GM18526 (cell line): ENCODE data around the gene NEK8.

Experiments
- POLR2A ChIP-seq: IDR thresholded peaks from 3 replicates; pipeline ENCODE4 v1.6.1; 2011; ENCODE audit not compliant: insufficient read length; ENCODE audit errors: extremely low read depth

The NEK8 gene

DNA sequence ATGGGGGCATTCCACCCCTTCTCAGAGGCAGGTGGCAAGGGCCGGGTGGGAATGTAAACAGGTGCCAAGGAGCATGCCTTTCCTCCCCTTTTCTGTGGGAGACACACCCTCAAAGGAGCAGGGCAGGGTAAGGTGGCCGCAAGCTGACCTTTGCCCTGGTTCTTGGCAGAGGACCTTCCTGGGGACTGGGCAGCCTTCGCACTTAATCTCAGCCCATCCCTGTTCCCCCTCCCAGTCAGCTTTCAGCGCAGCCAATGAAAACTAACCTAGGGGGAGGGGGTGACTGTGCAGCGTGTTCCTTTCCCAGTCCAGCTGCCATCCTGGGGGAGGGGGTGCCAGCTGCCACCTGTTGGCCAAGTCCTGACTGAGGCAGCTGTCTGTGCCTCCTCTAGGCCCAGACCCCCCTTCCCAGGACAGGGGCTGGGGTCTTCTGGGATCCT lies 18.0 kb downstream of the NEK8 start:
- TF ChIP-seq POLR2A = peak; percentile 19

DNA sequence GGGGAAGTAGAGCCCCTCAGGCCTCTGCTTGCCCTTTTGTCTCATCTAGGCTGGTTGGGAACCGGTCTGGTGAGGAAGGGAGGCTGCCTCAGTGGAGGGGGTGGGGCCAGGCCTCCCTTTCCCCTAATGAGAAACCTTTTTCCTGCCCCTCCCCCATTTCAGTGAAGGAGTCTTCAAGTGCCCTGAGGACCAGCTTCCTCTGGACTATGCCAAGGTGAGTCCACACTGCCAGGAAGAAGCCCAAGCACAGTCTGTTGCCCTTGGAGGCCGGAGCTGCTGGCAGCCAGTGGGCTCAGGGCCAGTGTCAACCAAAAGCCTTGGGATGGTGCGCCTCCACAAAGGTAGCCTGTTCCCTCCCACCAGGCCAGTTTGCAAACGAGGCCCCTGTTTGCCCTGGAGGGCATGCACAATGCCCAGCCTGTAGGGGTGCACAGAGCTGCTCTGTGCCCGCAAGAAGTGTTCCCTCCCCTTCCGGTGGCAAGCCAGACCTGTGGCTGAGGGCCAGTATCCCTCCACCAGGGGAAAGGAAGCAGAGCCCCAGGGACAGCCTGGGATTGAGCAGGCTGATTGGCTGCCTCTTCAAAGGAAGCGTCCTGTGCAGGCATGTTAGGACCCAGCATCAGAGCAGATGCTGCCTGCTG lies 18.6 kb downstream of the NEK8 start:
- peak; percentile 3 for TF ChIP-seq POLR2A

DNA sequence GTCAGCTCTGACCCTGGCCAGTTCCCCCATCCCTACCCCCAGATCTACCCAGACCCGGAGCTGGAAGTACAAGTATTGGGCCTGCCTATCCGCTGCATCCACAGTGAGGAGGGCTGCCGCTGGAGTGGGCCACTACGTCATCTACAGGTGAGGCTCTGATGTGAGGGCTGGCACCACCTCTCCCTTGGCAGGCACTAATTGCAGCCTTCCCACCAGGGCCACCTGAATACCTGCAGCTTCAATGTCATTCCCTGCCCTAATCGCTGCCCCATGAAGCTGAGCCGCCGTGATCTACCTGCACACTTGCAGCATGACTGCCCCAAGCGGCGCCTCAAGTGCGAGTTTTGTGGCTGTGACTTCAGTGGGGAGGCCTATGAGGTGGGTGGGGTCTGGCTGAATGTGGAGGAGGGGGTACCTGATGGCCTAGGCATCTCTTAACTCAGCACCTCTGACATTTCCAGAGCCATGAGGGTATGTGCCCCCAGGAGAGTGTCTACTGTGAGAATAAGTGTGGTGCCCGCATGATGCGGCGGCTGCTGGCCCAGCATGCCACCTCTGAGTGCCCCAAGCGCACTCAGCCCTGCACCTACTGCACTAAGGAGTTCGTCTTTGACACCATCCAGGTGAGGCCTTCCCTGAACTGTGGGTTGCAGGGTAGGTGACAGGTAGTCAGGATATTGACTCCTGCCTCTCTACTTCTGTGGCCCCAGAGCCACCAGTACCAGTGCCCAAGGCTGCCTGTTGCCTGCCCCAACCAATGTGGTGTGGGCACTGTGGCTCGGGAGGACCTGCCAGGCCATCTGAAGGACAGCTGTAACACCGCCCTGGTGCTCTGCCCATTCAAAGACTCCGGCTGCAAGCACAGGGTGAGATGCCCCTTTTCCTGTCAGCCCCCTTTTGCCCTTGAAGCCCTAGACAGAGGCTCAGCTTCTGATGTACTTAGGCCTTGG lies 19.5 kb downstream of the NEK8 start:
- TF ChIP-seq POLR2A = no peak

GRCh38 chr17:28748852-28749515 lies 20.4 kb downstream of the NEK8 start:
- no peak for TF ChIP-seq POLR2A

GRCh38 chr17:28749516-28750177 lies 21.1 kb downstream of the NEK8 start:
- TF ChIP-seq POLR2A = no peak

DNA sequence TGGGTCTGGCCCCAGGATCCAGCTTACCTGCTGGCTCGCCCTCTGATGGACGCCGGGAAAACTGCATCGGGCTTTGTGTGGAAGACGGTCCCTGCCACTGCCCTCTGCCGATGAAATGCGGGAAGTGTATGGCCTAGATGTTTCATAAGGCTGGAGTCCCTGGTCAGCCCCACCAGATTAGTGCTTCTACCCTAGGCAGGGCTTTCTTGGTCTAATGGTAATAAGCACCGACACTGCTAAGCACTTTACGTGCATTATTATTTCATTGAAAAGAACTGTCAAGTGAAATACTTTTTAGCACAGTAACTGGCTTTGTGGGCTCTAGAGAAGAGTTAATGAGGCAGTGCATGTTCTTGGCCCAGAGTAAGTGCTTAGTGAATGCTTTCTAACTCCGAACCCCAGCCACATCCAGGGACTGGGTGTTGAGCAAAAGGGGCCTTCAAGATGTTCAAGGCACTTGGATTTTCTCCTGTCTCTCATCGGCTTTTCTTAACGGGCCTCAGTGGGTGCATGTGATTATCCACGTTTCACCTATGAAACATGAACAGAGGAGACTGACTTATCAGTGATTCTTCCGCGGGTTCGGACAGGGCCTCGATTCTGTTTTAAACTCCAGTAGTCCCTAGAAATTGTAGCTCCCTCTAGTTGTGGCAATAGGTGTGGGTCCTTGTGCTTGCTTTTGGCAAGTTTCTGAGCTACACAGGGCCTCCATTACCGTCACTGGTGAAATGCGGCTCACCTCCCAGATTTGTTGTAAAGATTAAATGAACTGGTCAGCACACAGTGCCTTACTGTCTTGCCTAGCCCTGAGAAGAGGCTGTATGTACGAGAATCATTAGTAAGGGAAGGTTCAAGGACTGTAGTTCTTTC lies 21.8 kb downstream of the NEK8 start:
- TF ChIP-seq POLR2A = no peak

GRCh38 chr17:28751600-28752366 lies 23.2 kb downstream of the NEK8 start:
- TF ChIP-seq POLR2A = no peak

- TF ChIP-seq POLR2A = no peak
Measured at GRCh38 chr17:28755486-28755885, 26.9 kb downstream of the NEK8 start.

DNA sequence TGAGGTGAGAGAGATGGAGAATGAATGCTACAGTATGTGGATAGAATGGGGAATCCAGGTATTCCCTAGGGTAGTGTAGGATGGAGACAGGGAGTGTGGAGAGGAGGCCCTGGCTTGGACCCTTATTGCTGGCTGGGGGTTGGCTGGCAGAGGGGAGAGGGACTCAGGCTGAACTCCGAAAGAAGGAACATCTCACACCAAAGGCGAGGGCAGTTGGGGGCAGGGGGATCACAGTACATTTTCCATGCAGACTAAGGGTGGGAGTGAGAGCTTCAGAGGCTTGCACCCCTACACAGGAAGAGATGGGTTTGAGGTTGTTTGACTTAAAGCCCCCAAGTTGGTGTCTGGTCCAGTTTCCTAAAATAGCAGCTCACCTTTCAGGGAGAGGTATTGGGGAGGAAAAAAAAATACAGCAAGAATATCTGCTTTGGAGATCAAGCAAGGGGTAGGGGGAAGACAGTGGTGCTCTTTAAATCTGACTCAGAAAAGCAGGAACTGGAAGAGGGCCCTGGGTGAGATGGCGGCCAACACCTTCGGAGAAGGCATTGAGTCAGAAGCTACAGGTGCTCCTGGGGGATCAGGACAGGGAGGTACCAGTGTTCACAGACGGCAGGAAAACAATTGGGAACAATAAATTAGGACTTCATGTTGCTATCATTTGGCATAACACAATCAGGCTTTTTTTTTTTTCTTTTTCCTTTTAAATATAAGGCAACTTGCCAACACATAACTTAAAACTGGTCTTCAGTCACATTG lies 27.6 kb downstream of the NEK8 start:
- TF ChIP-seq POLR2A = no peak

- no peak for TF ChIP-seq POLR2A
Measured at GRCh38 chr17:28758411-28759121, 30.0 kb downstream of the NEK8 start.

DNA sequence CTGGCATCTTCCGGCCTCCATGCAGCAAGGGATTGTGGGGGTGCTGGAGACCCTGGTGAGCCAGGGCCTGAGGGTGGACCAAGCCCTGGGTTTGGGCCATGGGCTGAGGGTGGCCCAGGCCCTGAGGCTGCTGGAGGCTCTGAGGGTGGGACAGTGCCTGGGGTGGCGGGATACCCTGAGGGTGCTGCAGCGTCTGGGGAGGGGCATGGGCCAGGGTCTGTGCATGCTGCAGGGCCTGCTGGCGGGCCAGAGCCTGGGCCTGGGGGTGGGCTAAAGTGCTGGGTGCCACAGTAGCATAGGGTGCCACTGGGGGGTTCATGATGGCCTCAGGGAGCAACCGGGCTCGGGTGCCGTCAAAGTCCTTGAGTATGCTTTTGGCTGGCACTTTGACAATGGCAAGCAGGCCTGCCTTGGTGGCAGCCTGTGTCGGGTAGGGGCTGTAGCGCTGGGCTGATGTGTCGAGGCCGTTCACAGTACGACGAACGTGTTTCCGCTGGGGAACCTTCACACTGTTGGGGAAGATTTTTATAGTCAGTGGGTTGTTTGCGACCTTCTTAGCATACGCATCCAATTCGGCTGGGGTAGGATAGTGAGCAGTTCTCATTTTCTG lies 30.8 kb downstream of the NEK8 start:
- no peak for TF ChIP-seq POLR2A
